GM21529 (cell line): Measurements from ENCODE around the gene C2CD3.

Source experiments
- ATAC-seq: cut with Tn5 transposase; IDR thresholded peaks from one replicate; pipeline ENCODE4 v1.9.1; 2021; ENCODE audit not compliant: unreplicated experiment

The C2CD3 gene

DNA sequence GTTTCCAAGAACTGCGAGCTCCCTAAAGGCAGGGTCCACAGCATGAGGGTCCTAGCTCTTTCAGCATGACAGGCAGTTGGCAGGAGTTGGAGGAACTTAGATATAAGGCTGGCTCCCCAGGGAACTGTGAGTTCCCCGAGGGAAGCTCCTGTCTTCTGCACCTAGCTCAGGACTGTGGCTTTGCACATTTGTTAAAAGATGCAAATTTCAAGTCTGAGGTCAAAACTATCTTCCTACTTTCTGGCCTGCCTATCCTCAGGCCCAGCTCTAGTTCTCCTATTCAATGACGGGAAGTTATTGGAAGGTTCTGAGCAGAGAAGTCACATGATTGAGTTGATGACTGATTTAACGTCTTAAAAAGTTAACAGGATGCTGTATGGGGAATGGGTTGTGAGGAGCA is 150.3 kb downstream of the C2CD3 start:
- ATAC-seq, result peak; percentile 75

DNA sequence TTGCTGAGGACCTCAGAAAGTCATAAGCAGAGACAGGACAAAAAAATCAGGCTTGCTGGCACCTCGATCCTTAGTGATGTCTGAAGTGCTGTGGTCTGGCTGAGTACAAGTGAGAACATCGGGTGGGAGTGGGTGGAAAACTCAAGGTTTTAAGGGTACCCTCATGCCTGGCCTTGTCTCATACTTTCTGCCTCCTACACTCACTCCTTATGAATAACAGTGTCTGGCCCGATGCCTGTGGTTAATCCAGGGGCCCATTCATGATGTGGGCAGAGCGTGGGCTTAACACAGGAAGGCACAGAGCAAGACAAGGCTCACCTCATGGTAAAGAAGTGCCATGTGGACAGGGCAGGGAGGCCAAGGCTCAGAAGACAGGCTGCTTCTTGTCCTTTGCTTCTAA is 150.9 kb downstream of the C2CD3 start:
- peak; percentile 27 for ATAC-seq

DNA sequence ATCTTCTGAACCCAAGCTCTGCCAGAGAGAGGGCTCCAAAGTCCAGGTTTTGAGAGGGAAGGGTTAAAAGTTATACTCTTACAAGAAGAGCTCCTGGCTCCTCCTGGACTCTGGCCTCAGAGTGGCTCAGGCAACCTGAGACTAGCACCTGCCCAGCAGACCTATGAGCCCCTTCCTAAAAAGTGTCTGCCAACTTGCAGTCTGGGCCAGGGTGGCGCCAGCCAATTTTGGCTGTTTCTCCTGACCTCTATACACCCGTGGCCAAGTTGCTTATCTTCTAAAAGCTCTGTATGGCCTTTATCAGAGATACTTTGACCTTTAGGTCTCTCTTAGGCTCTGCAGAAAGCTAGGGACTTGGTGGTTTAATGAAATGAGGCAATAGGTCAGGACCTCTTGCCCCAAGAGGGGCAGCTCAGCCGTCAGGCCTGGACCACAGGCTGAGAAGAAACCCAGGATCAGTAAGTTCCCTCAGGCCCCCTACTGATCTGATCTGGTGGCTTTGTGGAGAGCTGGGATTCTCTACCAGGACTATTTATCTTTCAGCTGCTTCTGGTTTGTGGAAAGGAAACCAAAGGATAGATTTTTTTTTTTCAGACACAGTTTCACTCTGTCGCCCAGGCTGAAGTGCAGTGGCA is 151.6 kb downstream of the C2CD3 start:
- ATAC-seq, result no peak

DNA sequence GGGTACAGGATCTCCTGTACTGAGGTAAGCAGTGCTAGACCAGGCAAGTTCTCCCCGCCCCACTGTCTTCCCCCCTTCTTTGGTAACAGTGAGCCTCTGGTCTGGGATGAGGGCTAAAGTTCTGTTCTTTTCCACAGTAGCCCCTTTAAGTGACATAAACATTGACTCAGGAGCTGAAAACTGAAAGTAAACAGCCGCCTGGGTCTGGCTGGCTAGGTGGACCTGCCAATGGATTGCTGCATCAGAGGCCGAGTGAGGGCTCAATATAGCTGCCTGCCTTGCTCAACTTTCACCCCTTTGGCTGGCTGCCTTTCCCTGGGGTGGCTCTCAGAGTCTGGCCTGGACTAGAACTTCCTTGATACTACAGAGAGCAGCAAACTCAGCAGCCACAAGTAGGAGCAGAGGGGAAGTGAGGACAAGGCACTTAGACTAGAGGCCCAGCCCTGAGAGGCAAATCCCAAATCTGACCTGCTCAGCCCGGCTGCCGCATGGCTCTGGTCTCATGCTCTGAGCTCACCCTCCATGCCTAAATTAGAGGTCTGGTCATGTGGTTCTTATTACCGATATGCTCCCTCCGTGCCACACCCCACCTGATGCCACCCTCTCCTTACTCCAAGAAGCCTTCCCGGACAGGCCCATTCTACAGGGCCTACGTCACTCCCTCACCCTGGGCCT is 152.3 kb downstream of the C2CD3 start:
- no peak for ATAC-seq

DNA sequence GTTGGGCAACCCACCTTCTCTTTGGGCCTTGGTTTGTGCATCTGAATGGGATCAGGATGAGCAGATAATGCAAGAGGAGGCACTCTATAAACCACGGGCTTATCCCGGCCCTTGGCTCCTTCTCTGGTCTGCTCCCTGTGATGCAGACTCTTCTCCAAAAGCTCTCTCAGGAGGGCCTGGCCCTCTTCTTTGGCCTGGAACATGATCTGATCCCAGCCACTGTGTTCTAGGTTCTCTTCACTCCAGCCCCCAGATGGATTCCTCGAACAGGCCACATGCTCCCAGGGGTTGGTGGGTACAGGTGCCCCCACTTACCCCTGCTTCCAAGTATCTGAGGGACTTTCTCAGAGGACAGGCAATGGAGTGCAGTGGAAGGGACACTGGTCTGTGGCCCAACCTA is 153.2 kb downstream of the C2CD3 start:
- ATAC-seq, result no peak

DNA sequence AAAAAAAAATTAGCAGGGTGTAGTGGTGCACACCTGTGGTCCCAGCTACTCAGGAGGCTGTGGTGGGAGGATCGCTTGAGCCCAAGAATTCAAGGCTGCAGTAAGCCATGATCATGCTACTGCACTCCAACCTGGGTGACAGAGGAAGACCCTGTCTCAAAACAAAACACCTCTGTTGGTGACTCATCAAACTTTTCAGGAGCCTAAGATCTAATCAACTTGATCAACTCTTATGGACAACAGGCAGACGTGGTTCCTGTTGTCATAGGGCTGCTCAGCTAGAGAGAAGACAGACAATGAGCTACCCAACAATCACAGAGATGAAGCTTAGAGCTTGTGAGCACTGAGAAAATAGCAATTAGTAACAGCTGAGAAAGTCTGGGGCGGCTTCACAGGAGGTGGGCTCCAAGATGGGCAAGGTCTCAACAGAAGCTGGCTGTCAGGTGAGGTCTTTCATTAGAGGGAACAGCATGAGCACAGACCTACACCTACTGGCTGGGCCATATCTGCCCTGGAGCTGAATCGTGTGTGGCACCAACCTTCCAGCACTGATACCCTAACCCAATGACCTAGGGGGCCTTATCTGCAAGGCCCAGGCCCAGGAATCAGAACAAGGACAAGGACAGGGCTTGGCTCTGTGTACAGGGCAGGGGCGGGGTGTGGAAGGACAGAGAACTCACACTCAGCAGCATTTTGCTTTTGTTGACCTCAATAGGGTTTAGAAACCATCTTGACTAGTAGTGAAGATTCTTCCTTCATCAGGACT is 154.7 kb downstream of the C2CD3 start:
- ATAC-seq, result no peak

DNA sequence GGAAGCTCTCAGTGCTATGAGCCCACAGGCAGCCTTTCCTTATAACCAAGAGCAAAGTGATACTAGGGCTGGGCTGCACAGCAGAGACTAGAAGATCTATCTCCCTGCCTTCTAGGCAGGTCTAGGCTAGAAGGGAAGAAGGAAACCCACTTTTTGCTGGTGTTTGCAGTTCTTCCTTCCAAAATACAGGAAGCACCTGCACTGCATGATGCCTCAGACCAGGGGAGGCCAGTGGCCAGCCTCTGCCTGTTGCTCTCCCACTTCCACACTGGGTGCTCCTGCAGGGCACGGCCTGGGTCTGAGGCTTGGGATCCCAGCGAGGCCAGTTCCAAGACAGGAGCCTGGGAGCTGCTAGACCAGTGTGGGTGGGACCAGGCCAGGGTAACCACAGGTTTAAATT is 155.9 kb downstream of the C2CD3 start:
- ATAC-seq, result no peak

DNA sequence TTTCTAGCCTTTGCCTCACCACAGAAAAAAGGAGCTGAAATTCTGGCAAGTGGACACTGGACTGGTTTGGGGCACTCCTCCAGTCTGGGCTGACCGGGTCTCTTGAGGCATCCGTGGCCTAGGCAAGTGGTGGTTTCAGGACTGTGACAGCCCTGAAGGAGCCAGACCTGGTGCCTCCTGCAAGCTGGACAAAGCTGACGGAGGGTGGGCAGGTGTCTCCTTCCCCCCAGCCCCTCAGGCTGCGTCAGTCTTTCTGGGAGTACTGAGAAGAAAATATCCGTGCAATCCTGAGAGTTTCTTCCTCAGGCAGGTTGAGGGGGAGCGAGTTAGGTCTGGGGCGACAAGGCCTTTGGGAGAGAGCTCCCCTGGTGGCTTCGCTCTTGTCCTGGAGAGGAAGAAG is 157.7 kb downstream of the C2CD3 start:
- no peak for ATAC-seq

DNA sequence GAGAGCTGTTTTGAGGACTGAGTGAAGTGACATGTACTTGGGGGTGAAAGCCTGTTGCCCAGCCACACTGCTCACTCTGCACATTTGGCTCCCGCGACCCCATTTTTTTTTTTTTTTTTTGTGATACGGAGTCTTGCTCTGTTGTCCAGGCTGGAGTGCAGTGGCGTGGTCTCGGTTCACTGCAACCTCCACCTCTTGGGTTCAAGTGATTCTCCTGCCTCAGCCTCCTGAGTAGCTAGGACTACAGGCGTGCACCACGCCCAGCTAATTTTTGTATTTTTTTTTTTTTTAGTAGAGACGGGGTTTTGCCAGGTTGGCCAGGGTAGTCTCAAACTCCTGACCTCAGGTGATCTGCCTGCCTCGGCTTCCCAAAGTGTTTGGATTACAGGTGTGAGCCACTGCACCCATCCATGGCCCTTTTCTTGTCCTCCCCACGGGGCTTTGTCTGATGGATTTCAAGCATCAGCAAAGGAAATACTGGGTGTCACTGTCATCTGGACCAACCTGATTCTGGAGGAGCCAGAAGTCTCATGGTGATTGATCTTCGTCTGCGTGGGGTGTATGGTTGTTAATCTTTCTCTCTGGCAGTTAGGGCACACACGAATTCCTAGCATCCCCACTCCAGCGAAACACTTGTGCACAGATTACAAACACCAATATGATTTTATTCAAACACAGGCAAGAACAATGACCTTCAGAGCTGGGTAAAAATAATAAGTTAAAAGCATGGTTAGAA is 158.6 kb downstream of the C2CD3 start:
- ATAC-seq, result no peak

DNA sequence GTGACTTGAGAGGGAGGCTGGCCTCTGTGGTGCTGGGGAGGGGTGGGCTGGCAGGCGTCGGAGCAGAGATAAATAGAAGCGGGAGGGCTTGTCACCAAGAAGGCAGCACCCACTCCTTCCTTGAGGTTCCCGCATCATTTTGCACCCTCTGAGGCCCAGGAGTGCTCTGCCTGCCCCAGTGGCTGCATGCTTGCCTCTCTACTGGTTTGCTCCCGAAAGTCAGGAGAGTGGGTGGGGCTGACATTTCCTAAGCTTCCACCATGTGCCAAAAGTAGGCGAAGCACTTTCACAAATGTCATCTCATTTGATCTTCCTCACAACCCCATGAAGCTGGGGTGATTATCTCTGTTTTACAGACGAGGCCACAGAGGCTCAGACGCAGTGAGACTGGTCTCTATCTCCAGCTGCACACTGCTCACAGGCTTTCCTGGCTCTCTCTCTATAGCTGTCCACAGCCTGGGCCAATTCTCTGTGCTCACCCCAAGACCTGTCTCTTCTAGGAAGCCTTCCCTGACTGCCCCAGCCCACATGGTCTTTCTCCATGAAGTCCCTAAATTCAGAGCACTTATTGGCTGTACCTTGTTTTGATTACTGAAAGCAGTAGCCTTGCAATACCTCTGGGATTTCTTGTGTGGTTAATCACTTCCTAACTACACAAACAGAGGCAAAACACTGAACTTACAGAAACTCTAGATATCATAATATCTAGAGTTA is 159.3 kb downstream of the C2CD3 start:
- ATAC-seq, result peak; percentile 78

DNA sequence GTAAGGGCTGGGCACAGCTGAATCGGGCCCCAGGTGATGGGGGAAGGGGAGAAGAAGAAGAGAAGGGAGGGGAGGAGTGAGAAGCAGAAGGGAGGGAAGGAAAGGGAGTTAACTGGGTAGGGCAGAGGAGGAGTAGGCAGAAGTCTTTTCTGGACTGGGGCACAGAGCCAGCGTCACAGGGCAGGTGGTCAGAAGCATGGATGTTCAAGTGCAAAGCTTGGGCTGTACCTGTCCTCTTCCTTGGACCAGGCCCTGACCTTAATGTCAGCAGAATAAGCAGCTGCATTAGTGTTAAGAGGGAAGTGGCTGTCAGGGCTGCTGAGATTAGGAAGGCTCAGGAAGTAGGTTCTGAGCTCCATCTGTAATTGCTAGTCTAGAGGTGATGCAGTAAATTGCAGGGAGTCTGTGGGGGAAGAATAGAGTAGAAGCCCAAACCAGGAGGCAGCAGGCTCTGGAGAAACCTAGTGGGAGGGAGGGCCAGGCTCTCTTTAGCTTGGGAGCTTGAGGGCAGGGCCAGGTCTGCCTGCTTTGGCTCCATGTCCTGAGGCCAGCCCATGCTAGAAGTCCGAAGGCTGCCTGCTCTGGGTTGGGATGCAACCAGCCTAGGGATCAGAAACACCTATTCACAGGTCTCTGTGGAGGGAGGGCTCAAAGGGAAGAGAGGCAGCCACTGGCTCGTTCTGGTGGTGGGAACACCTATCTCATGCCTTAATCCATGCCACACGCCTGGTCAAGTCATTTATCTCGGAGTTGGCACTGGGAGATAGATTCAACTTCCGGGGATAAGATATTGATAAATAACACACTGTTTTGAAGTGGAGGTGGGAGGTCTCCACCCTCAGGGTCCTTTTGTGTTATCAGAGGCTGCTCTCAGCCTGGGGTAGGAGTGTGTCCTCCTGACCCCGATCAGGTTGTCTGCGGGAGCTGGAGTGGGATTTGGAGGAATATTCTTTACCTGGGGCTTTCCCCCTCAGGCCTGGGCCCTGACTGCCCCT is 160.2 kb downstream of the C2CD3 start:
- ATAC-seq, result no peak

DNA sequence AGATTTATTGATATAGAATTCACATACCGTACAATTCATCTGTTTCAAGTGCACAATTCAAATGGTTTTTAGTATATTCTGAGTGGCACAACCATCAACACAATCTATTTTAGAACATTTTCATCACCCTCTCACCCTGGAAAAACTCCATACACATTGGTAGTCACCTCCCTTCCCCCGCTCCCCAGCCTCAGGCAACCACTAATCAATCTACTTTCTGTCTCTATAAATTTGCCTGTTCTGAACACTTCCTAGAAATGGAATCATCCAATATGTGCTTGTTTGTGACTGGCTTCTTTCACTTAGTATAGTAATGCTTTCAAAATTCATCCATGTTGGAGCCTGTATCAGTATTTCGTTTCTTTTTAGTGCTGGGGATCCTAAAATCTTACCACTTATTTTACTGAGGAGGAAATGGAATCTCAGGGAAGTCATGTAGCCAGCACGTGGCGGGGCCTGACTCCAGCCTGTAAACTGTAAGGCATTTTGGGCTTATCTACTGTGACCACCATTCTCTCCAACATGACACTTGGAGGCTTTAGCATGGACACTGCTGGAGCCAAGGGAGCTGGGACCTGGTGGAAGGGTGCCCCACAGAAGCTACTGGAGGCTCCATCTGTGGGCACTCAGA is 161.0 kb downstream of the C2CD3 start:
- ATAC-seq, result no peak

DNA sequence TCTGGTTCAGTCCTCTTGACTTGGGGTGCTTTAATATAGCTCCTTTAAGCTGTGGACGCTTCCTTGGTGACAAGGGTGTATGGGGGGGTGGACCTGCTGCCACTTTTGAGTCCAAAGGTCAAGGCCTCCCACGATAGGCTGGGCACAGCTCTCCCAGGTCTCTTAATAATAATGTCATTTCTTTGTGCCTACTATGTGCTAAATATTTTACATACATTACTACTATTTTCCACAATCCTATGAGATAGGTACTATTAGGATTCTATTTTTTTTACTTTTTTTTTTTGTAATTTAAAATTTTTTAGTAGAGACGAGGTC is 161.6 kb downstream of the C2CD3 start:
- no peak for ATAC-seq

DNA sequence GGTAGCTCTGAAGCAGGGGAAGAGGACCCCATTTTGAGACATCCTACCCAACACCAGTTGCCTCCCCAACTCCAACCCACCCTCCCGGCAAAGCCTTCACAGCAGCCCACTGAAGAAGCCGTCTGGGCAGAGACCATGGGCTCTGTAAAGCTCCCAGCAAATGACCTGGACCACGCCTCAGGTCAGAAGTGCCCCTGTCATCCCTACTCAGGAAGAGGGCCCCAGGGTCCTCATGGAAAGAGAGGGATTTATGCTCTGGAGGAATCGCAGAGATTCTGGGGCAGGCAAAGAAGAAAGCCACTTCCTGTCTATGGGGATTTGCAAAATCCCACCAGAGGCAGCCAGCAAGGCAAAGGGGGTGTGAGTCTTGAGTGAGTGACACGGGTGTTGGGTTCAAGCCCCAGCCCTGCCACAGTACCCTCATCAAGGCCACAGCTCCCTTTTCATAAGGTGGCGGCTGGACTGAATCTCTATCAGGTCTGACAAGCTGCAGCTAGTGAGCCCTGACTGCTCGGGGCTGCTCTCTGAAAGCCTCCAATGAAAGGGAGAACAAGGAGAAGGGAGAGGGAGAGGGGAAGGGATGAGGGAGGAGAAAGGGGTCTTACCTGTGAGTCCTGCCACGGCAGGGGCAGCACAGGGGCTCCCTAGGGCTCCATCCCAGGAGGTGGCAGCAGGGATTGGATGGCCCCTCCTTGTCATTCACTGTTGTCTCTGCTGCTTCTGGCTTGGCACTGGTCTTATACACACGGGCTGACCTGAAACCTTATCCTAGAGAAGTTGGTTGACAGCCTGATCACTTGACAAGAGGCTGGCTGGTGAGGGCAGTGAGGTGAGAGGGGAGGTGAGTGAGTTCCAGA is 162.2 kb downstream of the C2CD3 start, which contains the start of gene UCP3:
Gene UCP3 (minus strand): TSS at position 713 of the 857 bp plus-strand sequence. CDS start 2,043 bp downstream, outside the sequence.
- ATAC-seq, result no peak

DNA sequence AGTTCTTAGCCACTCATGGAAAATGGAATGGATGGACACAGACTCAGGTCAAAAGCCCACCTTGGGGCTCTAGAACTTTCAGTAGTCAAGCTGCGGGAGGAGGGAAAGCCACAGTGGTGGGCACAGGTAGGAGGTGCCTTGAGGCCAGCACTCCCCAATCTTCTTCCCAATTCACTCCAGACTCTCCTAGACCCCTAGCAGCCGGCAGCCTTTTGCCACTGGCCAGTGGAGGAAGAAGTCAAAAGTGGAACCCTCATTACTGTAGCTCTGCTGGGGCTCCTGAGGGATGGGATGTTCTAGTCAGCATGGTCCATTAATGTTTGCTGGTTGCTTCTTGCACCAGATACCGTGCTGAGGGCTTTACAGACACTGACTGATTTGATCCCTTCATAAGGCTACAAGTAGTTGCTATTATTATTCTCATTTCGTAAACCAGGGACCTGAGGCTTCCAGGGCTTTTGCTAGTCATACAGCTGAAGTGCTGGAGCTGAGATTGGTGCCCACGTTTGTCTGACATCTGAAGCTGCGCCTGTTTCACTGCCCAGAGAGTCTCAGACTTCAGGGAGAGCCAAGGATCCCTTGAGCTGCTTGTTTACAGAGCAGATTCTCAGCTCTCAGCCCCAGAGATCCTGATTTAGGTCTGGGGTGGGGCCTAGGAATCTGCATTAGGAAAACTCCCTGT is 163.0 kb downstream of the C2CD3 start:
- ATAC-seq, result no peak

DNA sequence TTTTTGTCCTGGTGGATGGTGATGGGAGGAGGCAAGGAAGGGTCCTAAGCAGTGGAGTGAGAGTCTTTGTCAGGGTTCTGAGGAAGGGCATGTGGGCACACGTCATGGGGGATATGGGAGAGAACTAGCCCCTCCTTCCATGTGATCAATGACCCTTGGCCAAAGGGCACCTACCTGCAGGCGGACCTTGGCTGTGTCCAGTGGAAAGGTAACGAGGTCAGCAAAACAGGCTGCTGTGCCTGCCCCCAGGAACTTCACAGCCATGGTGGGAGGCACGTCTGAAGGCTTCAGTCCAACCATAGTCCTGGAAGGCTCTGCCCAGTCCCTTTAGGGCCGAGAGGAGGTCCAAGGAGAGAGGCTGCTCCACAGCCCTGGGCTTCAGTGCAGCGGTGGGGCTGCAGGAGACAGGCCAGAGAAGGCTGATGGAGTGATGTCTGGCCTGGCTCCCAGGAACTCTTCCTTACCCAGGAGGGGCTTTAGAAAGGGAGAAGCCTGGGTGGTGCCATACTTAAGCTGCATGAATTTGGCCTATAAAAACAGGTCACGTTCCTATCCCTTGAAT is 164.0 kb downstream of the C2CD3 start:
- ATAC-seq, result no peak

DNA sequence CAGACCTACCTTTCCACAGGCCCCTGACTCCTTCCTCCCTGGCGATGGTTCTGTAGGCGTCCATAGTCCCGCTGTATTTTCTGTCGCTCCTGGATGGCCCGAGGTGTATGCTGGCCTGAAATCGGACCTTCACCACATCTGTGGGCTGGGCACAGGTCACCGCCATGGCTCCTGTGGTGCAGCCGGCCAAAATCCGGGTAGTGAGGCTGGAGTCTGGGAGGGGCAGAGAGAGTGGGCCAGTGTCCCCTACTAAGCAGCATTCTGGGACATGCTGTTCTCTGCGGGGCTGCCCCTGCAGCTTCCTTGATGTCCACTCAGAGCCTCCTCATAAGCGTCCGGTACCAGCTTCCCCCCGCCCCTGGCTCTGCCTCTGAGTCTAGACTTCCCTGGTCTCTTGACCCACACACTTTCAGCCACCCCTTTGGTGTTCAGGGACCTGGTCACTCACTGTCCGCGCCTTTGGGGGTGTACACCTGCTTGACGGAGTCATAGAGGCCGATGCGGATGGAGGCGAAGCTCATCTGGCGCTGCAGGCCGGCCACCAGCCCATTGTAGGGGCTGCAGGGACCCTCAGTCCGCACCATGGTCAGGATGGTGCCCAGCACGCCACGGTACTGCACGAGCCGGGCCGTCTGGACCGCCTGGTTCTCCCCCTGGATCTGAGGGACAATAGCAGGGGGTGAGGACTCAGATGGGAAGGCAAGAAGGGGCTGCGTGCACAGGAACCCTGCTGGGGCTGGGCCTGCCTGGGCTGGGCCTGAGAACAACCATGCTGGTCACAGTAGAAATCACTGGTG is 164.9 kb downstream of the C2CD3 start:
- ATAC-seq, result no peak
